ENCODE measurements around the gene FNBP1L.

DNA sequence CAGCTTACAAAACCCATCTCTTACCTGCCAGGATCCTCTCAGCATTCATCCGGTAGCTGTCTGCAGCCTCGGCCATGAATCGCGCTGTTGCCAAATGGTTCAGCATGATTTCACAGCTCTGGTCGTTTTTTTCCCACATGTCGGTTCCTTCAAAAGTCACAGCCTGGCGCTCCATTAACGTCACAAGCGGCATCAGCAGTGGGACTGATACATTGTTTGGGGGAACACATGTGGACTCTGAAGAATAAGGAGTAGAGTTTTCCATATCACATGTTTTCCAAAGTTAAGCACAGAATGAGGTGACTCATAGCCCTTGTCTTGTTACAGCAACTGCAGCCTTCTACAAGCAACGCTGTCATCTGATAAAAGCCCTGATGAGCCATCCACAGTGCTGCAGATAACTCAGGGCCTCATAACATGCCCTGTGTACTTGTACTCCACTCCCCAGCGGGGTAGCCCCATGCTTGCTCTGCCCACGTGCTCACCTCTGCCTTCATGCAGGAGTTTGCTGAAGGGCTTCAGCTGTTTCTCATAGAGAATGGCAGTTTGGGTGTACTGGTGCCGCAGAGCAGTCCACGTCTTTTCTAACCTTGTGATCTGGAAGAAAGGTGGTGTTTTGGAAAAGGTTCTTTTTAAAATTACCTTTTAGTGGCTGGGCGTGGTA, 119.5 kb downstream of the FNBP1L start:
- TF ChIP-seq EZH2 (IDR thresholded peaks at IDR 0.05; ENCODE audit: borderline replicate concordance, low read length) = no peak
- TF ChIP-seq, protein P1, sequence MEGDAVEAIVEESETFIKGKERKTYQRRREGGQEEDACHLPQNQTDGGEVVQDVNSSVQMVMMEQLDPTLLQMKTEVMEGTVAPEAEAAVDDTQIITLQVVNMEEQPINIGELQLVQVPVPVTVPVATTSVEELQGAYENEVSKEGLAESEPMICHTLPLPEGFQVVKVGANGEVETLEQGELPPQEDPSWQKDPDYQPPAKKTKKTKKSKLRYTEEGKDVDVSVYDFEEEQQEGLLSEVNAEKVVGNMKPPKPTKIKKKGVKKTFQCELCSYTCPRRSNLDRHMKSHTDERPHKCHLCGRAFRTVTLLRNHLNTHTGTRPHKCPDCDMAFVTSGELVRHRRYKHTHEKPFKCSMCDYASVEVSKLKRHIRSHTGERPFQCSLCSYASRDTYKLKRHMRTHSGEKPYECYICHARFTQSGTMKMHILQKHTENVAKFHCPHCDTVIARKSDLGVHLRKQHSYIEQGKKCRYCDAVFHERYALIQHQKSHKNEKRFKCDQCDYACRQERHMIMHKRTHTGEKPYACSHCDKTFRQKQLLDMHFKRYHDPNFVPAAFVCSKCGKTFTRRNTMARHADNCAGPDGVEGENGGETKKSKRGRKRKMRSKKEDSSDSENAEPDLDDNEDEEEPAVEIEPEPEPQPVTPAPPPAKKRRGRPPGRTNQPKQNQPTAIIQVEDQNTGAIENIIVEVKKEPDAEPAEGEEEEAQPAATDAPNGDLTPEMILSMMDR (conservative IDR thresholded peaks at IDR 0.05 in 1 of 2, IDR thresholded peaks at IDR 0.05 in 1 of 2; ENCODE audit: extremely low read depth in 1 of 2, insufficient read depth in 1 of 2, low read depth in 1 of 2, low read length in 2 of 2) = no peak
